Suppressor macrophage (primary cell): ENCODE data around the gene SERPINB1.

Experiments
- DNase-seq, 4 experiments: peaks; one replicate each; pipeline ENCODE4 v3.0.0-alpha.2; 2020 to 2022

Gene SERPINB1

DNA sequence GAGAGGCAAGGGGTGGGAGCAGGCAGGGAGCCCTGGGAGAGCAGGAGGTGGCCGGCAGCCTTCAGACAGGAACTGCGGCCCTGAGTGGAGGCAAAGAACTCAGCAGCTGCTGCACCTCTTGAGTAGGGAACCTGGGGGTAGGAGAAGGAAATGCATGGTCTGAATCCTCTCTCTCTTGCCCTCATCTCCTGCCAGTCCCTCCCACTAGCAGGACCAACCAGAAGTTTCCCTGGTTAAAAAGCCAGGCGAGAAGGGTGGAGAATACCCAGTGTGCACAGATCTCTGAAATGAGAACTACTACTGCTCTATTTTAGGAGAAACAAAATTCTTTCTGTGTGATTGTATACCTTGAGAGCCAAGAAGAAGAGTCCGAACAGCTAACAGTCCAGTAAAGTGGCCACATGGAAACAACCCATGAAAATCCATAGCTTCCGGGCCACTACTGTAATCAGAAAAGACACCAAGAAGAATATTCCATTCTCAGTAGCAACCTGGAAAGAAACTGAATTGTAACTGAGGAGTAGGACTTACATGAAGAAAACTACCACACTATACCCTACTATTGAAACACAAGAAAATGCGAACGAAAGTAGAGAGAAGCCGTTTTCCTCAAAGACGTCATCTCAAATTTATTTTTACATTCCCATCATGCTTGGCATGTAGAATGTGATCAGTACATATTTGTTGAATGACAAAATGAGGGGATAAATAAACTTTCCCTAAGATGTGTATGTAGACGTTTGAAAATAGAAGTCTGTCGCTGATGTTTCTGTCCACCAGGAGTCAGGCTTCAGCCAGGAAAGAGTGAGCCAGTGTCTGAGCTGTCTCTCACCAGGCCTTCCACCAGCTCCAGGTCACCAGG lies 50.8 kb downstream of the SERPINB1 start:
- peak; percentile 76 to 83 (median 81) for DNase-seq

DNA sequence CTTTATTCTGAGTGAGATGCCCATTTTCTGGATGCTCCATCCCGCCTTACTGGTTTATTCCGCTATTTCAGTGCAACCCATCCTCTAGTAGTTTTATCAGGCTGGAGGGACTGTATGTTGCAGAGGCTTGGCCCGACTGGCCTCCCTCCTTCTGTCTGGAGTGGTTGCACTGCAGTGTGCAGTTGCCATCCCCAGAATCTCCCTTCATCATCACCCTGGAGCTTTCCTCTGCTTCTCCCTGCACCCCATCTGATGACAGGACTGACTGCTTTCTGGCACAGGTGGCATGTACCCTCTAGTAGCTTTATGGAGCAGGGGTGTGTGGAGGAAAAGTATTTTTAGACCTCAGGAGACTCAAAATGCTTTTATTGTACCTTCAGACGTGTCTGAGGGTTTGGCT lies 55.4 kb downstream of the SERPINB1 start:
- no peak for DNase-seq

DNA sequence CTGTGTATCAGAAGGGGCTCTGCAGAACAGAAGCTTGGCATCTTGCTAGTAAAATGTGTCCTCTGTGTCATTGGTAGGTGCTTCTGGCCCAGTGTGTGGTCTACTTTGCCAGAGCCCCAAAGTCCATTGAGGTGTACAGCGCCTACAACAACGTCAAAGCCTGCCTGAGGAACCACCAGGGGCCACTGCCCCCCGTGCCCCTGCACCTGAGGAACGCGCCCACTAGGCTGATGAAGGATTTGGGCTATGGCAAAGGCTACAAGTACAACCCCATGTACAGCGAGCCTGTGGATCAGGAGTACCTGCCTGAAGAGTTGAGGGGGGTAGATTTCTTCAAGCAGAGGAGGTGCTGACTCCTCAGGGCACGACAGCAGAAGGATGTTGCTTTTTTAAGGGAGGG lies 56.7 kb downstream of the SERPINB1 start:
- no peak for DNase-seq

DNA sequence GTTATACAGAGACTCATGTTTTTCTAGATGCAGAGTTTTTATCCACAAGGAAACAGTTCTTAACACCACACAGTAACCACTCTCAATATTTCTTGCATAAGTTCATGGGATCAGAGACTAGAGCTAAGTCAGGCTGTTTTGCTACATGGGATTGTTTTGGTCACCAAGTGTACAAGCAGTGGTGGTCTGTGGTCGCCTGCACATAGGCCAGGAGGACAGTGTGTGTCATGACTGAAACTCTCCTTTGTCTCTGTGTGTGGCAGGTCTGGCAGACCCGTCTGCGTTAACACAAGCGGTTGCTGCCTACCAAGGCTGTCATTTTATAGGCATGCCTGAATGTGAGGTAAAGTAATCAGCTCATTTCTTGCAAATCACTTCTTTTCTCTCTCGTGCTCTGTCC lies 57.6 kb downstream of the SERPINB1 start:
- no peak for DNase-seq

DNA sequence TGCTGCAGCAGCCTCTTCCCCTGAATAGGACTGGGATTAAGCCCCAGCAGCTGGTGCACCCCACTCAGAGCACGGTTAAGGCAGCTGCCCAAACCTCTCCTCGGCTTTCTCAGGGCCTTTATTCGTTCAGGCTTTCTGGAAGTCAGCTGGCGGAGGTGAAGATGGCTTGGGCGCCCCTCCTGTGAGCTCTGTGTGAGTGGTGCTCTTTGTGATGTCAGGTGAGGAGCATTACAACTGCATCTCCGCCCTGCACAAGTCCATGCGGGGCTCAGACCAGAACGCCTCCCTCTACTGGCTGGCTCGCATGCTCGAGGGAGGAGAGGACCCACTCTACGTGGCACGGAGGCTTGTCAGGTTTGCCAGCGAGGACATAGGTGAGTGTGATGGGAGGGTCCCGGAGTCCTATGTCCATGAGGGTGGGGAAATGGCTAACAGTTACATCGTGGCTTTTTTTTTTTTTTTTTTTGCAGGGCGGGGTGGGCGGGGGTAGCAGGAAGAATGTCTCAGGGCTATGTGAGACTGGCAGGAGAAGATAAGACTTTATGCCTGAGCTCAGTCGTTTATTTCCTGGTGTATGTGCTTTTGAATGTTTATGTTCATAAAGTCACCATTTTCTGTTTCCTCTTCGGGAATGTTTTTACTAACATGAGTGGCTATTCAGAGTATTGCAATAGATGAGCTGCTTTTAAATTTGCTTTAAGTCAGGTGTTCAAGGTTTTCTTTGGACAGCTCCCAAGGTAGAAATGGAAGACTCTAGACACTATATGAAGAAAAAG lies 58.3 kb downstream of the SERPINB1 start:
- DNase-seq: no peak

DNA sequence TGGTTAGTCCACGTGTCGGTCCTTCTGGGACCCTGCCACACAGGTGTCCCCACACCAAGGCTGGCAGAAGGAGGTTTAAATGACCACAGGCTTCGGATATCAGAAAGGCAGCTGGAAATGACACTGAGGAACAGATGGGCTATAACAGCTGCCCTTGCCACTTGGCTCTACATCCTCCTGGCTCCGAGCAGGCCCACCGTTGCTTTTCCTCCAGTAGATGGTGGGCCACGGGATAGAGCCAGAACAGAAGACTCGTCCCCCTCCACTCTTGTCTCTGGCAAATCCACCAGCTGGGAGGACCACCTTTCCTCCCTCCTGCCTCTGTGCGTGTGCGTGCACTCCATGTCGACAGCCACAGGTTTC lies 58.9 kb downstream of the SERPINB1 start:
- no peak for DNase-seq

DNA sequence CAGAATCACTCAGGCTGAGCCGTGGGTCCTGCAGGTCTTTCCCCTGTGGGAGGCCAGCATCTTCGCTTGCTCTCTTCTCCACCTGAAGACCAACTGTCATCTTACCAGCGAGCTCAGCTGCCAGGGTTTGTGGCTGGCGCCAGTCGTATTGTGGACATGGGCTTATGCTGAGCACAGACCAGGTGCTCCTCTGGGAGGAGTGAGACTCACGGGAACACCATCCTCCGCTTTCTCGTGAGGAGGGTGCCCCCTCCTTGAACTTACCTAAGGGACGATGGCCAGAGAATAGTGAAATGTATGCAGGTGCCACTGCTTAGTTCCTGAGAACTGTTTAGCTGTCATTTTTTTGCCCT lies 59.3 kb downstream of the SERPINB1 start:
- DNase-seq: no peak
